ES-I3 (cell line): ENCODE results near the gene SNRNP48.

ENCODE experiments used
- H3K36me3 ChIP-seq: 2 replicates; pipeline ENCODE4 v1.6.1; 2013; ENCODE audit warnings: mild to moderate bottlenecking, low read length, control low read depth, moderate library complexity; ENCODE audit not compliant: insufficient read depth
- H3K4me1 ChIP-seq: 2 replicates; pipeline ENCODE4 v1.6.1; 2013; ENCODE audit warnings: mild to moderate bottlenecking, control low read depth, low read length; ENCODE audit not compliant: insufficient read depth
- H3K9ac ChIP-seq: 2 replicates; pipeline ENCODE4 v1.6.1; 2013; ENCODE audit warnings: low read depth, mild to moderate bottlenecking, low read length, moderate library complexity
- H3K9me3 ChIP-seq: 2 replicates; pipeline ENCODE4 v1.6.1; 2013; ENCODE audit warnings: mild to moderate bottlenecking, low read length, moderate library complexity; ENCODE audit not compliant: control insufficient read depth, insufficient read depth

Gene SNRNP48

GRCh38 chr6:7569082-7569481 lies 20.9 kb upstream of the SNRNP48 start:
- no peak overlapping the region for H3K9ac ChIP-seq
- peaks cover 38% of the 10 kb centered on the region for H3K36me3 ChIP-seq
- H3K4me1 ChIP-seq, result no peaks in the 10 kb centered on the region
- H3K9me3 ChIP-seq, result no peaks in the 10 kb centered on the region

- peaks cover 48% of the 10 kb centered on the region for H3K36me3 ChIP-seq
- no peak overlapping the region for H3K9ac ChIP-seq
- H3K4me1 ChIP-seq, result no peaks in the 10 kb centered on the region
- H3K9me3 ChIP-seq, result no peaks in the 10 kb centered on the region
Measured at GRCh38 chr6:7572213-7572943, 17.6 kb upstream of the SNRNP48 start.

- no peaks in the 10 kb centered on the region for H3K4me1 ChIP-seq
- no peaks in the 10 kb centered on the region for H3K9me3 ChIP-seq
- no peak overlapping the region for H3K9ac ChIP-seq
- peaks cover 37% of the 10 kb centered on the region for H3K36me3 ChIP-seq
Measured at GRCh38 chr6:7574500-7574899, 15.5 kb upstream of the SNRNP48 start.

GRCh38 chr6:7578516-7578915 lies 11.5 kb upstream of the SNRNP48 start:
- H3K36me3 ChIP-seq, result peaks cover 31% of the 10 kb centered on the region
- no peak overlapping the region for H3K9ac ChIP-seq
- H3K9me3 ChIP-seq, result no peaks in the 10 kb centered on the region
- no peaks in the 10 kb centered on the region for H3K4me1 ChIP-seq

- peaks cover 34% of the 10 kb centered on the region for H3K36me3 ChIP-seq
- no peak overlapping the region for H3K9ac ChIP-seq
- no peaks in the 10 kb centered on the region for H3K9me3 ChIP-seq
- H3K4me1 ChIP-seq, result no peaks in the 10 kb centered on the region
Measured at GRCh38 chr6:7578931-7579330, 11.1 kb upstream of the SNRNP48 start.

GRCh38 chr6:7579851-7580250 lies 10.1 kb upstream of the SNRNP48 start:
- peaks cover 31% of the 10 kb centered on the region for H3K36me3 ChIP-seq
- no peak overlapping the region for H3K9ac ChIP-seq
- no peaks in the 10 kb centered on the region for H3K9me3 ChIP-seq
- no peaks in the 10 kb centered on the region for H3K4me1 ChIP-seq

- H3K36me3 ChIP-seq, result peaks cover 27% of the 10 kb centered on the region
- H3K9ac ChIP-seq, result no peak overlapping the region
- no peaks in the 10 kb centered on the region for H3K9me3 ChIP-seq
- H3K4me1 ChIP-seq, result no peaks in the 10 kb centered on the region
Measured at GRCh38 chr6:7580537-7580926, 9.5 kb upstream of the SNRNP48 start.

GRCh38 chr6:7580927-7581618 lies 8.9 kb upstream of the SNRNP48 start:
- H3K4me1 ChIP-seq, result no peaks in the 10 kb centered on the region
- no peak overlapping the region for H3K9ac ChIP-seq
- no peaks in the 10 kb centered on the region for H3K9me3 ChIP-seq
- peaks cover 24% of the 10 kb centered on the region for H3K36me3 ChIP-seq

GRCh38 chr6:7585287-7585930 lies 4.6 kb upstream of the SNRNP48 start:
- Histone ChIP-seq H3K4me1 (no peaks in the 10 kb centered on the region), H3K9ac (no peak overlapping the region), H3K9me3 (no peaks in the 10 kb centered on the region), H3K36me3 (peaks cover 10% of the 10 kb centered on the region)

GRCh38 chr6:7587631-7588100 lies 2.3 kb upstream of the SNRNP48 start:
- no peak overlapping the region for H3K9ac ChIP-seq
- no peaks in the 10 kb centered on the region for H3K9me3 ChIP-seq
- H3K4me1 ChIP-seq, result peaks cover 9% of the 10 kb centered on the region; the same call in 1 of the 2 replicates
- peaks cover 4% of the 10 kb centered on the region for H3K36me3 ChIP-seq

- H3K4me1 ChIP-seq, result peaks cover 9% of the 10 kb centered on the region; the same call in 1 of the 2 replicates
- no peaks in the 10 kb centered on the region for H3K9me3 ChIP-seq
- no peak overlapping the region for H3K9ac ChIP-seq
- peaks cover 6% of the 10 kb centered on the region for H3K36me3 ChIP-seq
Measured at GRCh38 chr6:7588506-7588905, 1.5 kb upstream of the SNRNP48 start.

GRCh38 chr6:7589221-7589620 lies 777 bp upstream of the SNRNP48 start:
- Histone ChIP-seq H3K4me1 (peaks cover 9% of the 10 kb centered on the region; the same call in 1 of the 2 replicates), H3K9ac (no peak overlapping the region), H3K9me3 (no peaks in the 10 kb centered on the region), H3K36me3 (peaks cover 3% of the 10 kb centered on the region; the same call in 1 of the 2 replicates)

GRCh38 chr6:7590918-7591302 lies 912 bp downstream of the SNRNP48 start:
- H3K36me3 ChIP-seq, result peaks cover 11% of the 10 kb centered on the region
- no peaks in the 10 kb centered on the region for H3K9me3 ChIP-seq
- H3K9ac ChIP-seq, result peak overlapping the region; percentile 73; the same call in 1 of the 2 replicates
- peaks cover 9% of the 10 kb centered on the region; the same call in 1 of the 2 replicates for H3K4me1 ChIP-seq

- Histone ChIP-seq H3K9me3 (no peaks in the 10 kb centered on the region), H3K36me3 (peaks cover 11% of the 10 kb centered on the region), H3K4me1 (peaks cover 9% of the 10 kb centered on the region; the same call in 1 of the 2 replicates), H3K9ac (no peak overlapping the region)
Measured at GRCh38 chr6:7591770-7592169, 1.8 kb downstream of the SNRNP48 start.
